ENCODE data around the gene TACC2.

Gene TACC2

GRCh38 chr10:122154031-122154544 lies 165.1 kb downstream of the TACC2 start:
- no peak overlapping the region for H3K4me3 ChIP-seq (ENCODE audit: low read length)
- DNase-seq (ENCODE audit: low read depth) = no peak
- no peak for TF ChIP-seq CTCF (conservative IDR thresholded peaks at IDR 0.05; ENCODE audit: low read length)

- TF ChIP-seq CTCF (conservative IDR thresholded peaks at IDR 0.05; ENCODE audit: low read length) = peak; percentile 20
- DNase-seq (ENCODE audit: low read depth) = peak; percentile 76
Measured at GRCh38 chr10:122154545-122155366, 165.8 kb downstream of the TACC2 start.

GRCh38 chr10:122157451-122157850 lies 168.5 kb downstream of the TACC2 start:
- DNase-seq (ENCODE audit: low read depth) = no peak
- no peak overlapping the region for H3K4me3 ChIP-seq (ENCODE audit: low read length)
- no peak for TF ChIP-seq CTCF (conservative IDR thresholded peaks at IDR 0.05; ENCODE audit: low read length)

More at GRCh38 chr10:122154545-122155366, 165.8 kb downstream of the TACC2 start:
- H3K4me3 ChIP-seq (ENCODE audit: low read length) = peak overlapping the region; percentile 41

GRCh38 chr10:122158362-122158761 lies 169.4 kb downstream of the TACC2 start:
- no peak for TF ChIP-seq CTCF (conservative IDR thresholded peaks at IDR 0.05; ENCODE audit: low read length)
- DNase-seq (ENCODE audit: low read depth) = no peak
- no peak overlapping the region for H3K4me3 ChIP-seq (ENCODE audit: low read length)

- no peak overlapping the region for H3K4me3 ChIP-seq (ENCODE audit: low read length)
- no peak for TF ChIP-seq CTCF (conservative IDR thresholded peaks at IDR 0.05; ENCODE audit: low read length)
- DNase-seq (ENCODE audit: low read depth) = no peak
Measured at GRCh38 chr10:122159141-122159970, 170.4 kb downstream of the TACC2 start.

GRCh38 chr10:122161795-122162194 lies 172.8 kb downstream of the TACC2 start:
- no peak for DNase-seq (ENCODE audit: low read depth)
- TF ChIP-seq CTCF (conservative IDR thresholded peaks at IDR 0.05; ENCODE audit: low read length) = no peak
- no peak overlapping the region for H3K4me3 ChIP-seq (ENCODE audit: low read length)

Data from AG10803 (cell line).